Measurements from ENCODE around the gene IFNAR1.

The IFNAR1 gene

DNA sequence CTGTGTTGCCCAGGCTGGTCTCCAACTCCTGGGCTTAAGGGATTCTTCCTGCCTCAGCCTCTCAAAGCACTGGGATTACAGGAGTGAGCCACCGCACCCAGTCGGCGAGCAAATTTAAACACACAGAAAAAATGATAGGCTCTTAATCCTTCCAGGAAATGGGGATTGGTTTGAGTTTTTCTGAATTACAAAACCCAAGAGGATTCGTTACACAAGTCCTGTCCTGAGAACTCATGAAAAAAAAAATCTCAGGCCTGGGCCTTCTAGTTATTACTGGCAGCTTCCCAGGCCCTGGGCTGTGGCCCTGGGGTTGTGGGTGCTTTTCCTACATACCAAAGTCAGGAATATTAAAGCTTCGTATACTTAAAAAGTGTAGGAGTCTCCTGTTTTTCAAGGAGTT is 72.2 kb downstream of the IFNAR1 start:
- TF ChIP-seq, protein P1, sequence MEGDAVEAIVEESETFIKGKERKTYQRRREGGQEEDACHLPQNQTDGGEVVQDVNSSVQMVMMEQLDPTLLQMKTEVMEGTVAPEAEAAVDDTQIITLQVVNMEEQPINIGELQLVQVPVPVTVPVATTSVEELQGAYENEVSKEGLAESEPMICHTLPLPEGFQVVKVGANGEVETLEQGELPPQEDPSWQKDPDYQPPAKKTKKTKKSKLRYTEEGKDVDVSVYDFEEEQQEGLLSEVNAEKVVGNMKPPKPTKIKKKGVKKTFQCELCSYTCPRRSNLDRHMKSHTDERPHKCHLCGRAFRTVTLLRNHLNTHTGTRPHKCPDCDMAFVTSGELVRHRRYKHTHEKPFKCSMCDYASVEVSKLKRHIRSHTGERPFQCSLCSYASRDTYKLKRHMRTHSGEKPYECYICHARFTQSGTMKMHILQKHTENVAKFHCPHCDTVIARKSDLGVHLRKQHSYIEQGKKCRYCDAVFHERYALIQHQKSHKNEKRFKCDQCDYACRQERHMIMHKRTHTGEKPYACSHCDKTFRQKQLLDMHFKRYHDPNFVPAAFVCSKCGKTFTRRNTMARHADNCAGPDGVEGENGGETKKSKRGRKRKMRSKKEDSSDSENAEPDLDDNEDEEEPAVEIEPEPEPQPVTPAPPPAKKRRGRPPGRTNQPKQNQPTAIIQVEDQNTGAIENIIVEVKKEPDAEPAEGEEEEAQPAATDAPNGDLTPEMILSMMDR (IDR thresholded peaks at IDR 0.05; ENCODE audit: control extremely low read depth, extremely low read depth, low read depth, missing control alignments): no peak
- ChIA-PET POLR2A (no interaction called here), CTCF (interaction anchor here (1.5 to 6.0 kb wide), 4 partner anchors 10 to 36 kb away, joined by 4 to 35 read pairs (median 11); no protein-coding TSS in a partner anchor)
- no peak for DNase-seq (ENCODE audit: extremely low spot score)

DNA sequence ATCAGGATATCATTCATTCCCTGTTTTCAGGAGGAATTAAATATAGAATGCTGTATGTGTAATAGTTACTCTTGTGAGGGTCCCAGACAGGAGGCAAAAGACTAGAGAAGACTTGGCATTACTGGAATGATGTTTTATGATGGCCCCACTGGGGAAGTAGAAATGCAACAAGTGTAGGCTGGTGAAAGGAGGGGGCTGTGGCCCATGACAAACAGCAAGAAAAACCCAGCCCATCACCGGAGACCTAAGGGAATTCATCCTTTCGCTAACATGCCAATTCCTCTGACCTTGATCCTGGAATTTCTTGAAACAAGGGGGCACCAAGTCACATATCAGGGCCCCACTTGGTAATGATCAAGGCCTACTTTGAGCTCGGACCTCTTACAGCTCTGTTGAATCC is 72.9 kb downstream of the IFNAR1 start:
- CTCF ChIA-PET: interaction anchor here (2.0 to 6.0 kb wide), 3 partner anchors 11 to 37 kb away, joined by 6 to 35 read pairs (median 17); no protein-coding TSS in a partner anchor
- POLR2A ChIA-PET: no interaction called here

DNA sequence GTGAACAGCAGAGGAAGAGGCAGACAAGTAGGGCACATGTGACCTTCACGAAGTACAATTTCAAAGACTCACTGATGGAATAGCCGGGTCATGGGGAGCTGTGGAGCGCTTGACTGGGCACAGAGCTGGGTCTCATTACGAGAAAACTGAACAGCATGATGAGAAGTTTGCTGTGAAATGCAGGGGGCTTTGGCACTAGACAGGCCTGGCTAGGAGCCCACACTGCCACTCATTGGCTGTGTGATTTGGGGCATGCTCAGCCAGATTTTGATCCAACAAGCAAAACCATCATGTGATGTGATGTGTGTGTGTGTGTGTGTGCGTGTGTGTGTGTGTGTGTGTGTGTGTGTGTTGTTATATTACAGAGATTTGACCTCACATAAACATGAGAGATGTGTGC is 73.6 kb downstream of the IFNAR1 start:
- no peak for DNase-seq (ENCODE audit: extremely low spot score)
- CTCF ChIA-PET: interaction anchor here (0.9 to 6.0 kb wide), 4 partner anchors 11 to 201 kb away, joined by 3 to 35 read pairs (median 4); no protein-coding TSS in a partner anchor
- TF ChIP-seq, protein P1 (IDR thresholded peaks at IDR 0.05; ENCODE audit: control extremely low read depth, extremely low read depth, low read depth, missing control alignments): no peak
- POLR2A ChIA-PET: no interaction called here

More for the DNA sequence above, 72.9 kb downstream of the IFNAR1 start:
- no peak for DNase-seq (ENCODE audit: extremely low spot score)
- TF ChIP-seq, protein P1 (IDR thresholded peaks at IDR 0.05; ENCODE audit: control extremely low read depth, extremely low read depth, low read depth, missing control alignments): no peak

DNA sequence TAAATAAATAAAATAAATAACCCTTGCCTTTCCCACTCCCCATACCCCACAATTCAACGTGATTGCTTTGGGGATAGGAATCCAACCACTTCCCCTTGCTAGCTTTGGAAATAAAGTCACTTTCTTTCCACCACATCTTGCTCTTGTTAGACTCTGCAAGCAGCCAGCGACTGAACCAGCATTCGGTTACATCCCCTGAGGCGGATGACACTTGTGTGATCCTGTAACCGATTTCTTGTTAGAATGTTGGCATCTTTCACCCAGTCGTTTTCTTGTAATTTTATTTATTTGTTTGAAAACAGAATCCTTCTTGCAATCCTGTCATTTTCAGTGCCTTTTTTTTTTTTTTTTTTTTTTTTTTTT is 76.8 kb downstream of the IFNAR1 start:
- POLR2A ChIA-PET: no interaction called here
- TF ChIP-seq, protein P1 (IDR thresholded peaks at IDR 0.05; ENCODE audit: control extremely low read depth, extremely low read depth, low read depth, missing control alignments): no peak
- CTCF ChIA-PET: interaction anchor here (1.5 kb wide), 1 partner anchor 40 kb away, joined by 6 read pairs; no protein-coding TSS in a partner anchor
- DNase-seq (ENCODE audit: extremely low spot score): no peak

DNA sequence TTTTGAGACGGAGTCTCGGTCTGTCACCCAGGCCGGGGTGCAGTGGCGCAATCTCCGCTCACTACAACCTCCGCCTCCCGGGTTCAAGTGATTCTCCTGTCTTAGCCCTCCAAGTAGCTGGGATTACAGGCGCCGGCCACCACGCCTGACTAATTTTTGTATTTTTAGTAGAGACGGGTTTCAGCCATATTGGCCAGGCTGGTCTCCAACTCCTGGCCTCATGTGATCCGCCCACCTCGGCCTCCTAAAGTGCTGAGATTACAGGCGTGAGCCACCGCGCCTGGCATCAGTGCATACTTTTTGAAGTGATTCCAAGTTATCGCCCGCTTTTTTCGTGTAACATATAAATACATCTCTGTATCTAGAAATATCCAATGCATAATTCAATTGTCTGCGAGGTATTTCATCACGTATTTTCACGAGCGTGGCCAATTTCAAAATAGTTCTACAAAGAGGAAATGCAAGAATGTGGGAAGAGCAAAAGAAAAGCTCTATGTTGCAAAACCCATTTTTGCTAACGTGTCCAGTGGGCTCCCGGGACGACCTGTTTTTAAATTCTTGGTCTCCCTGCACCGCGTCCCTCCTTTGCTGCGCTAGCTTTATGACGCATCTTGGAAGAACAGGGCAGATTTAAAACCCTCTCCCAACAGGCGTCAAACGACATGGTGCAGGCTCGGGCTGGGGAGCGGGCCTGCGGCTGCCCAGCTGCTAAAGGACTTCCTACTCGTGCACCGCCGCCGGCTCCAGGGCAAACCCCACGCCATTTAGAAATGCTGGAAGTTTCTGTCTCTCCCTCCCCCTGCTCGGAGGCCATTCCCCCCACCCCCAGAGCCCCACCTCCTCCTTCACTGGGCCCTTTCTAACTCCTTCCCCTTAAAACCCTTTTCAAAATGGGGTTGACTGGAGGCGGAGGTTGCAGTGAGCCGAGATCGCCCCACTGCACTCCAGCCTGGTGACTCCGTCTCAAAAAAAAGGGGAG is 77.5 kb downstream of the IFNAR1 start:
- POLR2A ChIA-PET: no interaction called here
- peak; percentile 65 for DNase-seq (ENCODE audit: extremely low spot score)
- CTCF ChIA-PET: interaction anchor here (1.4 to 1.5 kb wide), 2 partner anchors 41 to 43 kb away, joined by 4 to 6 read pairs; no protein-coding TSS in a partner anchor
- TF ChIP-seq, protein P1 (IDR thresholded peaks at IDR 0.05; ENCODE audit: control extremely low read depth, extremely low read depth, low read depth, missing control alignments): no peak

DNA sequence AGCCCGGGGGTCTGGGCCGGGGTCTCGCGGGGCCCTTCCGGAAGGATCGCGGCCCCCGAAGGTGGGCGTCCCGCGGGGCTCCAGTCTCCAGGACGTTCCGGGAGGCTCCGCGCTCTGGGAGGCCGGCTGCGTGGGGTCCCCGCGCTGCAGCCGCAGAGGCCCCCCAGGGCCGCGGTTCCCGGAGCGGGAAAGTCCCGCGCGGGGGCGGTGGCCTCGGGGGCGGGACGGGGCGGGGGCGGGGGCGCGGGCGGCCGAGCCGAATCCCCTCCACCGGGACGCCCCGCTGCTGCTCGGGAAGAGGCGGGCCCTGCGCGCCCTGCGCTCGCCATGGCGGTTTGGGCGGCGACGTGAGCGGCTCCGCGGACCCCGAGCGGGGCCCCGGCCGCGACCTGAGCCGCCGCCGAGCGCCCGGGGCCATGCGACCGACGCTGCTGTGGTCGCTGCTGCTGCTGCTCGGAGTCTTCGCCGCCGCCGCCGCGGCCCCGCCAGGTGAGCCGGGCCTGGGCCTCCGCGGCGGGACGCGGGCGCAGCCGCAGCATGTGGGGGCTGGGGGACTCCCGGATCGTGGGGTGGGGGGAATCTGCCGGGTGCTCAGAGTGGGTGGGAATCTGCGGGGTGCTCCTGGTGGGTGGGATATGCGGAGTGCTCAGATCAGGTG is 78.5 kb downstream of the IFNAR1 start, which contains the start of gene IFNGR2:
Gene IFNGR2, plus strand, starts transcription at position 286 of the 658 bp plus-strand sequence. Its CDS starts 131 bp downstream, at position 417.
- POLR2A ChIA-PET: interaction anchor here (1.8 kb wide), 1 partner anchor 42 kb away, joined by 7 read pairs; no protein-coding TSS in a partner anchor
- DNase-seq (ENCODE audit: extremely low spot score): peak; percentile 77
- TF ChIP-seq, protein P1 (IDR thresholded peaks at IDR 0.05; ENCODE audit: control extremely low read depth, extremely low read depth, low read depth, missing control alignments): no peak
- CTCF ChIA-PET: interaction anchor here (0.9 to 4.4 kb wide), 7 partner anchors 10 to 43 kb away, joined by 3 to 29 read pairs (median 5); no protein-coding TSS in a partner anchor

Measured in GM10248 (cell line).